ENCODE measurements around the gene TBR1.

DNA sequence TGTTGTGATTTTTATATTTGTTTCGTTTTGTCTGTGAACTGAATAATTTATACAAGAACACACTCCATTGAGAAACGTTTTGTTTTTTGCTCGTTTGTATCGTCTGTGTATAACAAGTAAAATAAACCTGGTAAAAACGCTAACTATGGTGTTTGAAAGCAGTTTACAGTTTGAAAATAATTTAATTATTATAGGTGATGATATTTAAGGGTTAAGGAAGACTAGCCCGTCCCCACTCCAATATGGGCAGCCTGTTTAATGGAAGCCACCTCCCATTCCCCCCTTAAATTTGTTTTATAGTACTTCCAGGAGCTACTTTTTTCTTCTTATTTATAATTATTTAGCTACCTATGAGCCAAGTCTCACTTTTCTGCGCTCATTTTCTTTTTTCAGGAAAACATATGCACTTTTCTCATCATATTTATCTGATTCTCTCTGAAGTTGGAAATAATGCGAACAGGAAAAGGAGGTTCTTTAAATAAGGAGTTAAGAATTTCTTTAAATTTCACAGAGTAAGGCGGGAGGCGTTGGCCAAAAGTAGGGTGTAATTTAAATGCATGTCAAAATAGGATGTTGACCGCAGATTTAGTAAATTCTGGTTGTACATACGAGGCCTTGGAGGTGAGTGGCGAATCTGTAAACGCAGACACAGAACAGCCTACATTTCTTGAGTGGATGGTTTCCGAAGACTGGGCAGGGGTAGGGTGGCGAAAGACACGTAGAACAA lies 9.8 kb downstream of the TBR1 start:
- TF ChIP-seq, protein P1, sequence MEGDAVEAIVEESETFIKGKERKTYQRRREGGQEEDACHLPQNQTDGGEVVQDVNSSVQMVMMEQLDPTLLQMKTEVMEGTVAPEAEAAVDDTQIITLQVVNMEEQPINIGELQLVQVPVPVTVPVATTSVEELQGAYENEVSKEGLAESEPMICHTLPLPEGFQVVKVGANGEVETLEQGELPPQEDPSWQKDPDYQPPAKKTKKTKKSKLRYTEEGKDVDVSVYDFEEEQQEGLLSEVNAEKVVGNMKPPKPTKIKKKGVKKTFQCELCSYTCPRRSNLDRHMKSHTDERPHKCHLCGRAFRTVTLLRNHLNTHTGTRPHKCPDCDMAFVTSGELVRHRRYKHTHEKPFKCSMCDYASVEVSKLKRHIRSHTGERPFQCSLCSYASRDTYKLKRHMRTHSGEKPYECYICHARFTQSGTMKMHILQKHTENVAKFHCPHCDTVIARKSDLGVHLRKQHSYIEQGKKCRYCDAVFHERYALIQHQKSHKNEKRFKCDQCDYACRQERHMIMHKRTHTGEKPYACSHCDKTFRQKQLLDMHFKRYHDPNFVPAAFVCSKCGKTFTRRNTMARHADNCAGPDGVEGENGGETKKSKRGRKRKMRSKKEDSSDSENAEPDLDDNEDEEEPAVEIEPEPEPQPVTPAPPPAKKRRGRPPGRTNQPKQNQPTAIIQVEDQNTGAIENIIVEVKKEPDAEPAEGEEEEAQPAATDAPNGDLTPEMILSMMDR (IDR thresholded peaks at IDR 0.05): no peak
- TF ChIP-seq POLR2A (IDR thresholded peaks at IDR 0.05): no peak

All from adrenal gland (tissue), 5 donors.